Epithelial cell of proximal tubule (primary cell): ENCODE results near the gene SCAMP4. TPM values are rescaled to one million over a fixed set of nuclear protein-coding genes. Genes with fewer than 3 reads are reported as not detected.
A peak's percentile ranks its signal among the peaks of the same experiment; 100 is the strongest.

ENCODE experiments used
- DNase-seq: peaks from one replicate; pipeline ENCODE4 v3.0.0-alpha.2; 2011; ENCODE audit warnings: low read depth
- H3K4me3 ChIP-seq: 2 replicates; pipeline ENCODE4 v1.5.1; 2011; ENCODE audit warnings: low read depth, mild to moderate bottlenecking, low read length
- total RNA-seq: library from RNA; depleted of rRNA; stranded (reverse); fragments of >200 nt; gene quantifications from 2 replicates; pipeline ENCODE4 v1.2.3, GENCODE V29; 2015
- TF ChIP-seq, protein P1 (sequence below): conservative IDR thresholded peaks from 2 replicates; pipeline ENCODE4 v1.5.1; 2012; ENCODE audit warnings: low read depth, mild to moderate bottlenecking, low read length

Gene SCAMP4
- total RNA-seq, 1 donor from 2014 or later, result 134 TPM

DNA sequence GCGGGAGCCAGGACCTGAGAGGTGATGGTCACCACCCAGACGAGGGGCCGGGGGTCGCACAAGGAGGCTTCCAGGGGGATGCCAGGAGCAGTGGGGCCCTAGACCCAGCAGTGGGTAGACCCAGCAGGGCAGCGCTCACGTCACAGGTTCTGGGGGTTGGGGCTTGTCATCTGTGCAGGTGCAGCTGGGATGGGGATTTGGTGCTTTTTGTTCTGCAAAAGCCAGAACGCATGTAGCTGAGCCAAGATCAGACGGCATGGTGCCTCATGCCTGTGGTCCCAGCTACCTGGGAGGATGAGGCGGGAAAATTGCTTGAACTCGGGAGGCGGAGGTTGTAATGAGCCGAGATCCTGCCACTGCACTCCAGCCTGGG lies 50.9 kb downstream of the SCAMP4 start:
- no peak overlapping the region for H3K4me3 ChIP-seq
- TF ChIP-seq, protein P1, sequence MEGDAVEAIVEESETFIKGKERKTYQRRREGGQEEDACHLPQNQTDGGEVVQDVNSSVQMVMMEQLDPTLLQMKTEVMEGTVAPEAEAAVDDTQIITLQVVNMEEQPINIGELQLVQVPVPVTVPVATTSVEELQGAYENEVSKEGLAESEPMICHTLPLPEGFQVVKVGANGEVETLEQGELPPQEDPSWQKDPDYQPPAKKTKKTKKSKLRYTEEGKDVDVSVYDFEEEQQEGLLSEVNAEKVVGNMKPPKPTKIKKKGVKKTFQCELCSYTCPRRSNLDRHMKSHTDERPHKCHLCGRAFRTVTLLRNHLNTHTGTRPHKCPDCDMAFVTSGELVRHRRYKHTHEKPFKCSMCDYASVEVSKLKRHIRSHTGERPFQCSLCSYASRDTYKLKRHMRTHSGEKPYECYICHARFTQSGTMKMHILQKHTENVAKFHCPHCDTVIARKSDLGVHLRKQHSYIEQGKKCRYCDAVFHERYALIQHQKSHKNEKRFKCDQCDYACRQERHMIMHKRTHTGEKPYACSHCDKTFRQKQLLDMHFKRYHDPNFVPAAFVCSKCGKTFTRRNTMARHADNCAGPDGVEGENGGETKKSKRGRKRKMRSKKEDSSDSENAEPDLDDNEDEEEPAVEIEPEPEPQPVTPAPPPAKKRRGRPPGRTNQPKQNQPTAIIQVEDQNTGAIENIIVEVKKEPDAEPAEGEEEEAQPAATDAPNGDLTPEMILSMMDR, result no peak
- no peak for DNase-seq

DNA sequence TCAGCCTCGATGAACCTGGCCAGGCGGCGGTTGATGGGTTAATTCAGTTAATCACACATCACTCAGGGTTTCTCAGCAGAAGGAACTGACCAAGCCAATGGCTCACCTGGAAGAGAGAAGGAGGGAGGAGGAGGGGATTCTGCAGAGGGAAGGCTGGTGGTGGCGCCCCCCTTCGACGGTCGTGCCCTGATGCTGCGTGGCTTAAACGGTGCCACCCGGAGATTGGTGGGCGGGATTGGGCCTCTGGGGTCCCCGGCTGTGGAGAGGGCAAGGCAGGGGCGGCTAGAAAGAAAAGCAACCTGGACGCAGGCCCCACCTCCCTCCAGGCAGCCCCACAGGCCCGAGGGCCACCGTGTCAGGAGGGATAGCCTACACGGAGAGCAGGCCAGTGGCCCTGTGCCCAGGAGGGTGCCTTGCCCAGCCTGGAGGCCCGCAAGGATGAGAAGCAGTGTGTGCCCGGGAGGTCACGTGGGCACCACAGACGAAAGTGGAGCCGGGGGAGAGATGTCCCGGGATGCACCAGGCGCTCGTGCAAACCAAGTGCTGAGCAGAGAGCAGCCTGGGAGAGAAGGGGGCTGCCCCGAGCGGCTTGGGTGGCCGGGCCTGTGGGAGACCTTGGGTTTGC lies 51.8 kb downstream of the SCAMP4 start:
- TF ChIP-seq, protein P1, result no peak
- no peak for DNase-seq
- no peak overlapping the region for H3K4me3 ChIP-seq

DNA sequence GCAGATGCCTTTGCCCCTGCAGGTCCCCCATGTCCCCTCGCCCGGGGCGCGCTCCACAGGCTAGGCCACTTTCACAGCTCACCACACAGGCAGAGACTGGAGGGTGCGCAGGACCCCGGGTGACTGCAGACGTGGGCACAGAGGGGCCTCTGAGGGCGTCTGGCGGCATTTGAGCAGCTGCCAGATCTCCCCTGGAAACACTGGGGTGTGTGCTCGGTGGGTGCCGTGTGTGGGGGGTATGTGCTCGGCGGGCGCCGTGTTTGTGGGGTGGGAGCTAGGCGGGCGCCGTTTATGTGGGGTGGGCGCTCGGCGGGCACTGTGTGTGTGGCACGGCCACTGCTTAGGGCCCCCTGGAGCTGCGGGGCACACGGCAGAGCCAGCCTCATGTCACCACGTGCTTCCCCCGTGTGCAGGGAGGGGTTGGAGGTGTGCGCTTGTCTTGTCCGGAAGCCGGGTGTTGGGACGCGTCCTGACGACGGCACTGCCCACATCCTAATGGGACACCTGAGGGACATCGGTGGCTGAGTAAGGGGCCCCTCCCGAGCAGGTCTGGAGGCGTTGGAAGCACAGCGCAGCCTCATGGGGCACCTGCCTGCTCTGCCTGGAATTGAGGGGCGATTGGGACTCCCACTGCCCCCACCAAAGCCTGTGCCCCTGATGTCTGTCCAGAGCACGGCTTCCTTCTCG lies 52.5 kb downstream of the SCAMP4 start:
- TF ChIP-seq, protein P1, result no peak
- no peak for DNase-seq
- H3K4me3 ChIP-seq, result no peak overlapping the region

DNA sequence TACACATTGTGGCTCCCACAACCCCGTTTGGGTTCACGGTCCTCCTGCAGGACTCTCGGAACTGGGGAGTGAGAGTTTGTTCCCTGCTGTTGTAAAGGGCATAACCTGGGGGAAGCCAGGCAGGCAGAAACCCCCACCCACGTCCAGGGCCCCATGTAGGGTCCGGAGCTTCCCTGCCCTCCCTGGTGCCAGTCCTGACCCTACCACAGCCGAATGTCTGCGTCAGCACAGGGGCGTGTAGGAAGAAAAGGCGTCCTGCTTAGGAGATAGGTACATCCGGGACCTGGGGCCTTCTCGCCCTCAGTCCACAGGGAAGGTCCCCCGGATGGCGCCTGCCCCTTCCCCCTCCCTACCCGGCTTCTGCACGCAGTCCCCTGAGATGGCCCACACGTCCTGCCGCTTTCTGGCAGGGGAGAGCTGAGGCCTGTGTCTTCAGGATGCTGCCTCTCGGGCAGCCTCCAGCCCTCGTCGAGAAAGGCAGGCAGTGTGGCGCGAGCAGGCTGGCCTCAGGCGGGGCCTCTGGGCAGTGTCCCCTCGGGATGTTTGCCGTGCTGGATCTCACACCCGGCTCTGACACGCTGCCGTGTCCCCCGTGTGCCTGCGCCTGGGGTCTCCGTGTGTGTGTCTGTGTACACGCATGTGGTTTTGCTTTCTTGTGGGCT lies 54.9 kb downstream of the SCAMP4 start:
- no peak overlapping the region for H3K4me3 ChIP-seq
- no peak for DNase-seq
- TF ChIP-seq, protein P1, result no peak

DNA sequence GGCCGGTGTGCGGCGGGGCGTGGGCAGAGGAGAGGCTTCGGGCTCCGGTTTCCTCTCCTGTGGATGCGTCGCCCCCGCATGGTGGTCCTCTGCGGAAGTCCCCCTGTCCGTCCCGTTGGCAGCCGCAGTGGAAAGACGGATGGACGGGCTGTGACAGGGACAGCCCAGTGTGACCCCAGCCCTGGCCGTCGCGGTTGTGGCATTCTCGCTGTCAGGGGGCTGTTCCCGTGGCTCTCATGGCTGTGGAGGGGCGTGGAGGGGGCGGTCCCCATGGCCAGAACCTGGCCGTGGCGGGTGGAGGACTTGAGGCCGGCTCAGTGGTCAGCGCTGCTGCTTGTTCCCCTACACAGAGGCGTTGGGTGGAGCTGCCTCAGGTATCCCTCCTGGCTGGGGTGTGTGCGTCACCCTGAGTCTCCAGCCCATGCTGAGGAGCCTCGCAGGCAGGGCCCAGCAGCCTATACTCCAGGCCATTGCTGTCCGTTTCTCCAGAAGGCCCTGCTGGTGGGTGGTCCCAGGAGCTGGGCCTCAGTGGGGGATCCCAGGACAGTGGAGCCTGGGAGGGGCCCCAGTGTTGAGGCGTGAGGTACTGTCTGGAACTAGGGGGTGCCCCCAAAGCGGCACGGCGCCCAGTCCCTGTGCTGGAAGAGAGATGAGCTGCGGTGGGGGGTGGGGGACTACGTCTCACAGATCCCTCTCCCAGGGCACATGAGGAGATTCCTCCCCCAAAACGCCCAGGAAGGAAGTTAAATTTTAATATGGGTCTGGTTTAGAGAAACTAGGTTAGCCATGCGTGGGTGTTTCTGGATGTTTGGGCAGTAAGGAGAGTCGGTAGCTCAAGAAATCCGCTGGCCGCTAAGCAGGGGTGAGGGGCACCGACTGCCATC lies 56.0 kb downstream of the SCAMP4 start:
- DNase-seq, result no peak
- TF ChIP-seq, protein P1, result no peak
- peak overlapping the region; percentile 34 for H3K4me3 ChIP-seq

DNA sequence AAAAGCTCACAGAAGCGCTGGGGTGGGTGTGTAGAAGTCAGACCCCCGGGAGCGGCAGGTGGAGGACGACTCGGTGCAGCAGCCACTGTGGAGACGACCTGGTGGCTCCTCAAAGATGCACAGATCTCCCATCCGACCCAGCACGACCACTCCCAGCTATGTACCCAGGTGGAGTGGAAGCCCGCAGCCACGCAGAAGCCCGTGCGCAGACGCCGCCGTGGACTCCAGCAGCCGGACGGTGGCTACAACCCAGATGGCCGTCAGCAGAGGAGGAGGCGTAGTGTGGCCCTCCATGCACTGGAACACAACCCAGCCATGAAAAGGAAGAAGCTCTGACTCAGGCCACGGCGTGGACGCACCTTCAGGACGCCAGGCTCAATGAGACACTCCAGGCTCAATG lies 57.5 kb downstream of the SCAMP4 start:
- TF ChIP-seq, protein P1, result no peak
- no peak for DNase-seq
- no peak overlapping the region for H3K4me3 ChIP-seq
